HFF-Myc (cell line): Measurements from ENCODE around the gene EDIL3.

Experiments used
- DNase-seq: peaks from one replicate; pipeline ENCODE4 v3.0.0-alpha.2; 2011; ENCODE audit warnings: low read depth; ENCODE audit errors: extremely low read depth
- H3K4me3 ChIP-seq: replicated peaks from 2 replicates; pipeline ENCODE4 v1.5.1; 2011; ENCODE audit warnings: low read depth, mild to moderate bottlenecking, control low read depth, low read length
- CTCF ChIP-seq: IDR thresholded peaks from 2 replicates; pipeline ENCODE4 v1.5.1; 2012; ENCODE audit warnings: mild to moderate bottlenecking, low read depth, low read length, control low read depth; ENCODE audit errors: missing control alignments

Gene EDIL3

GRCh38 chr5:84228266-84228665 lies 156.4 kb downstream of the EDIL3 start:
- DNase-seq = no peak
- no peak for TF ChIP-seq CTCF
- H3K4me3 ChIP-seq = no peak overlapping the region

DNA sequence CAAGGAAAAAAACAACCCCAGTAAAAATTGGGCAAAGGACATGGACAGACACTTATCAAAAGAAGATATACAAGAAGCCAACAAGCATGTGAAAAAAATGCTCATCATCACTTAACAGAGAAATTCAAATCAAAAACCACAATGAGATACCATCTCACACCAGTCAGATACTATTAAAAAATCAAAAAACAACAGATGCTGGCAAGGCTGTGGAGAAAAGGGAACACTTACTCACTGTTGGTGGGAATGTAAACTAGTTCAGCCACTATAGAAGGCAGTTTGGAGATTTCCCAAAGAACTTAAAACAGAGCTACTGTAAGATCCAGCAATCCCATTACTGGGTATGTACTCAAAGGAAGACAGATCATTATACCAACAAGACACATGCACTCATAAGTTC lies 157.4 kb downstream of the EDIL3 start:
- no peak for DNase-seq
- no peak for TF ChIP-seq CTCF
- H3K4me3 ChIP-seq = no peak overlapping the region

- H3K4me3 ChIP-seq = no peak overlapping the region
- no peak for TF ChIP-seq CTCF
- no peak for DNase-seq
Observed at GRCh38 chr5:84218546-84218945, 166.1 kb downstream of the EDIL3 start.

- H3K4me3 ChIP-seq = no peak overlapping the region
- no peak for TF ChIP-seq CTCF
- DNase-seq = no peak
Observed at GRCh38 chr5:84215521-84215920, 169.2 kb downstream of the EDIL3 start.

GRCh38 chr5:84213861-84214260 lies 170.8 kb downstream of the EDIL3 start:
- TF ChIP-seq CTCF = no peak
- H3K4me3 ChIP-seq = no peak overlapping the region
- no peak for DNase-seq

GRCh38 chr5:84213212-84213611 lies 171.5 kb downstream of the EDIL3 start:
- H3K4me3 ChIP-seq = no peak overlapping the region
- DNase-seq = no peak
- TF ChIP-seq CTCF = no peak

DNA sequence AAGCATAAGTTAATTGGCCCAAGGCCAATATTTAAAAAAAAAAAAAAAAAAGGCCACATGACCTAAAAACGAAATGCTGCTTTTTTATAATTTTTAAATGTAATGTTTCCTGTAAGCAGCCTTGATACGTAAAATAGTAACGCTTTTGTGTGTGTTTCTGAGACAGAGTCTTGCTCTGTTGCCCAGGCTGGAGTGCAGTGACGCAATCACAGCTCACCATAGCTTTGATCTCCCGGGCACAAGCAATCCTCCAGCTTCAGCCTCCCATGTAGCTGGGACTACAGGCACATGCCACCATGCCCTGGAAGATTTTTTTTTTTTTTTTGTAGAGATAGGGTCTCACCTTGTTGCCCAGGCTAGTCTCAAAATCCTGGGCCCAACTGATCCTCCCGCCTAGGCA lies 179.9 kb downstream of the EDIL3 start:
- DNase-seq = no peak
- TF ChIP-seq CTCF = no peak

More for the DNA sequence above, 179.9 kb downstream of the EDIL3 start:
- no peak overlapping the region for H3K4me3 ChIP-seq
